ENCODE results near the gene MYOM1.

The MYOM1 gene

DNA sequence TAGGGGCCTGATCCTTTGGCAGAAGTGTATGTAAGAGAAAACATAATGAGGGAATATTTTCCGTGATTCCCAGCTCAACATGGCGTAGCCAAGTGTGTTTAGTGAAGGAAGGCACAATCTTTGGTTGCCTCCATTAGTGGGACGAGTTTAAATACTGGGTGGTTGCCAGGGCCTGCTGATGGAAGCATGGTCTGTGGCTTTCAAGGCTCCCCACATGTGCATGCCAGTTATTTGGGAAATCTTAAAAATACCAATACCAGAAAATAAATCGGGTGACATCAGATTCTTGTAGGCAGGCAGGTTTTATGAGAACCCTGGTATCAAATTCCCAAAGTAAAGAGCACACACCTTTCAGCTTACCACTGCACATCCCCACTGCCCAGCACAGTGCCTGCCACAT is 35.0 kb upstream of the MYOM1 start:
- TF ChIP-seq, protein P1, sequence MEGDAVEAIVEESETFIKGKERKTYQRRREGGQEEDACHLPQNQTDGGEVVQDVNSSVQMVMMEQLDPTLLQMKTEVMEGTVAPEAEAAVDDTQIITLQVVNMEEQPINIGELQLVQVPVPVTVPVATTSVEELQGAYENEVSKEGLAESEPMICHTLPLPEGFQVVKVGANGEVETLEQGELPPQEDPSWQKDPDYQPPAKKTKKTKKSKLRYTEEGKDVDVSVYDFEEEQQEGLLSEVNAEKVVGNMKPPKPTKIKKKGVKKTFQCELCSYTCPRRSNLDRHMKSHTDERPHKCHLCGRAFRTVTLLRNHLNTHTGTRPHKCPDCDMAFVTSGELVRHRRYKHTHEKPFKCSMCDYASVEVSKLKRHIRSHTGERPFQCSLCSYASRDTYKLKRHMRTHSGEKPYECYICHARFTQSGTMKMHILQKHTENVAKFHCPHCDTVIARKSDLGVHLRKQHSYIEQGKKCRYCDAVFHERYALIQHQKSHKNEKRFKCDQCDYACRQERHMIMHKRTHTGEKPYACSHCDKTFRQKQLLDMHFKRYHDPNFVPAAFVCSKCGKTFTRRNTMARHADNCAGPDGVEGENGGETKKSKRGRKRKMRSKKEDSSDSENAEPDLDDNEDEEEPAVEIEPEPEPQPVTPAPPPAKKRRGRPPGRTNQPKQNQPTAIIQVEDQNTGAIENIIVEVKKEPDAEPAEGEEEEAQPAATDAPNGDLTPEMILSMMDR (IDR thresholded peaks at IDR 0.05) = no peak

DNA sequence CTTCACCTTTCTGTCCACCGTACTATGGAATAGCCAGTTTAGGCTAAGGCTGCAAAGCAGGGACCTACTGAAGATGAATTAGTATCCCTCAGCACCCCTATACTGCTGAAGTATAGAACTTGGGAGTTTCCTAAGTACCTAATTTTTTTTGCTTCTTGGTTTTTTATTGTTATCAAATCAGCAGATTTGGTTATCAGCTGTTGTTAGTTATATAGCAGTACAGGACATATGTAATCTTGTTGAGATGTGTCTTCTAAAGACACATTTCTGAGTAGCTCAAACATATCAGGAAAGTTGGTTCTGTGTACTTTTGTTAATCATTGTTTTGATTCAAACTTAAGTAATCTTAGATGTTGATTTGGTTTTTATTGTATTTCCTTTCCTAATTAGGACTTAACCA is 33.1 kb upstream of the MYOM1 start:
- TF ChIP-seq, protein P1 (IDR thresholded peaks at IDR 0.05) = no peak

DNA sequence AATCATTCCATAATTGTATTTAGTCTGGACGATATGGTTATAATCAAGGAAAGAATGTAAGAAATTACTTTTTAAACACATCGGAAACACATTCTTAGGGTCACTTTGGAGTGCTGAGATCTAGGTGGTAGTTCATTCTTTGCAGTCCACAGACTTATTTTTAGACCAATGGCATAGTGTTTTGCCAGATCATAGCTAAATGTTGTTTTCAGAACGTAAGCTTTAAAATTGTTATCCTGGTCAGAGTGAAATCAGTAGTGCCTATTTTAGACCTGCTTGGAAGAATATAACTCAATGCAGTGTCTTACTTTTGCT is 32.2 kb upstream of the MYOM1 start:
- TF ChIP-seq, protein P1 (IDR thresholded peaks at IDR 0.05) = no peak

DNA sequence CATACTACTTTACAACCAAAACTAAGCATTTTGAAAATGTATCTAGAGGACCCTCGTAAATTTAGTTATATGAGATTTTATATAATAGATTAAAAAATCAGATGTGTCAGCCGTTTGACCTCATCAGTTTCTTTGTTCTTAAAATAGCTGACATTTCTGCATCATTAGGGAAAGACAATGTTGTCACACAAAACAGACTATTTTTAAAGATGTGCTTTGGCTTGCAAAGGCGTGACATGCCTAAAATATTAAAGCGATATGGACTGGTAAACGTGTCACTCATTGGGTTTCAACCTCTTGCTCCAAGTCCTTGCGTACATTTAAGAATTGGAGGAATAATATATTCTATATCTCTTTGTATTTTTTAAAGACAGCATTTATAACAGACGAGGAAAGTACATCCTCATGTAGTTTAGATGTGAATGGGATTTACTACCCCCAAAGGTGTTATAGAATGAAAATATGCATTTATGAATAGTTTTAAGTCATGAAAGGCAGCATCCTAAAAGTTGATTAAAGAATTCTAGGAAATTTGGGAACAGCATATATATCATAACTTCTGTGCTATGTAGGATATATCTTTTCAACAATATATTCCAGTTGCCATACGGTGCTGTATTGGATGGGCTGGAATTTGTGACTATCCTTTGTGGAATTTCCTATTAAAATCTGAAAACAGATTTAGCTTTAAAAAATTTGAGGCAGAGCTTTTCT is 31.6 kb upstream of the MYOM1 start:
- TF ChIP-seq, protein P1 (IDR thresholded peaks at IDR 0.05) = no peak

DNA sequence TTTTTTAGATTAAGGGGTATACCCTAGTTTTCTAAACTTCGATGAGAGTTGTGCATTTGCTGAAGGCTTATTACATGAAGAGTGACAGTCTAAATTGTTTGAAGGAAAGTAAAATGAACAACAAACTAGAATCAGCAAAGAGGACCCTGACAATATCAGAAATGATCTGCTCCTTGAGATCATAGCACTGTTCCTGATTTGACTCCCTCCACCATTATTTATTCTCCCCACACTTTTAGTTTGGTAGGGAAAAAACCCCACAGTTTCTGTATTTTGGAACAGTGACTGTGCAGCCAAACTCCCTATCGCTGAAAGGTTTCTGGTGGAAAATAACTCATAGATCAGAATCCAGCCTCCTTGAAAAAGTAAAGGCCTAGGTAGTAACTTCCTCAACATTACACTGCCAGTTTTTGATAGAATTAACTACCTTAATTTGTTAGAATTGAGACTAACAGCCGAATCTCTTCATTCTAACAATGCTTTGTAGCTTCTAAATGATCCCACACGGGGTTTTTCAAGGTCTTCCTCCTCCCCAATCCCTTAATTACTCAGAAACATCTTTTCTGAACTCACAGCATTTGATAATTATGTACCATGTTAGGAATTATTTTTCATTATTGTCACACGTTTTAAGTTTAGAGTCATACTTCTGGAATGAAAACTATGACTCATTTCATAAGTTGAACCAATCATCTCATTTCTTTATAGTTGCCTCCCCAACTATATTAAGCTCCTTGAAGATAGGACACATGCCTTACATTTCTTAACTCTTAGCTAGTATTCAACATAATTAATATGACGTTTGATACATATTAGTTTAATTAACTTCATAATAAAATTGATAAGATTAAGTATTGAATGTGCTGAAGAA is 30.7 kb upstream of the MYOM1 start:
- TF ChIP-seq, protein P1 (IDR thresholded peaks at IDR 0.05) = no peak

DNA sequence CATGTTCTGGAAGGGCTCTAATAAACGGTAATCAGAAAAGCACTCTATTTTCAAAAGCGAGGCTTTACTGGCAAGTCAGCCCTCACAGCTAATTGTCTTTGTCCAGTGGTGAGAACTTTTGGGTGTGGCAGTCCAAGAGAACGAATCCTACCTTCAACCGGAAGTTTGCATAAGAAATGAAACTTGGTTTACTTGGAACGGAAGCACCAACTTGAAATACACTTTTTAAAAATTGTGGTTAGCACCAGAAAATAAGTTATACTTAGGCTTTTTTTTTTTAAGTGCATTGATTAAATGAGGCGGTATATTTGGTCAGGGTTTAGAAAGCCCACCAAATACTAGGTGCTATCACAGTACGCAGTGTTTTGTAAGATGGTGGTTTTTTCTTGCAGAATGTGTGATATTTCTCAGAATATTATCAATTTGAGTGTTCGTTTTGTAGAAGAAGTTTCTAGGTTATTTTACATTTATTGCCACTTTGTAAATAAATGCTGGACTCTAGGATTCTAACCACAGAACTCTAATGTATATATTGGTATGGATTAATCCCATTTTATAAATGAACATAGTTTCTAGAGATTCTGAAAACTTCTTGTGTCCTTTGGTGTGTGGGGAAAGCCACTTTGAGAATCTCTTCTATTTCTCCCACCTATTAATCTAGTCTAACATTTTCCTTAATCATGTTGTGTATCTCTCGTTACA is 29.0 kb upstream of the MYOM1 start:
- TF ChIP-seq, protein P1 (IDR thresholded peaks at IDR 0.05) = no peak

DNA sequence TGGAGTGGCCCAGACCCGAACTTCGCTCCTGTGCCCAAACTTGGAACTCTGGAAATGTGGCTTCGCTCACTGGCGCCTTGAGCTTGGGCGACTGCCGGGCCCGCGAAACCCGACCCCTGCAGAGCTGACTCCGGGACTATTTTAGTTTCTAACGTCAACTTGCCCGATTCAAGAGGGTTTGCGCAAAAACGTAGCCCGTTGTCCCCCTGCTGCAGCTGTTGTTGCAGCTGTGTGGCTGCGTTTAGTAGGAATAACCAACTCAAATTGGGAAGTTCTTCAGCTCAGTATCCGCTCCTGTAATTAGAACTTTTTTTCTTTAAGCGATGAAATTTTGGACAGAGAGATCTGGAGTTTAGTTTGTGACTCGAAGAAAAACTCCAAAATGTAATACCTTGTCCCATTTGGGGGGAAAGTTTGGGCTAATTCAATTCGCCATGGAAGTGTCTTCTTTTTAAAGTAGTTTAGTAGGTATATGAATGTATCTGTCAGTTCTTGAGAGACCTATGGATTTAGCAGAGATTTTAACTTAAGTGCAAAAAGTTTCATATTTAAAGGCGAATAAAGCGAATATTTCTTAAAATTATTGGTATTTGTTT is 28.4 kb upstream of the MYOM1 start:
- TF ChIP-seq, protein P1 (IDR thresholded peaks at IDR 0.05) = no peak

Measured in LNCAP (cell line).